ENCODE data around the gene NPAT.

NPAT gene

GRCh38 chr11:108223348-108224149 lies 1.1 kb upstream of the NPAT start:
- peak; percentile 36 for DNase-seq

GRCh38 chr11:108221911-108222573 lies 396 bp downstream of the NPAT start:
- peak overlapping the region; percentile 89 for H2AFZ ChIP-seq (ENCODE audit: low read depth, low read length)
- no peaks in the 10 kb centered on the region for H3K9me3 ChIP-seq (ENCODE audit: insufficient read depth, low read length, severe bottlenecking)
- peak overlapping the region; percentile 93 for H3K27ac ChIP-seq (ENCODE audit: low read length)
- peaks cover 31% of the 10 kb centered on the region for H3K36me3 ChIP-seq (ENCODE audit: insufficient read depth, low read length)
- TF ChIP-seq CTCF (IDR thresholded peaks at IDR 0.05; ENCODE audit: borderline replicate concordance, extremely low read depth, low read length, poor library complexity, severe bottlenecking), result no peak
- no peak for TF ChIP-seq EZH2 (IDR thresholded peaks at IDR 0.05; ENCODE audit: borderline replicate concordance, low read depth, low read length, severe bottlenecking)
- no peaks in the 10 kb centered on the region for H3K27me3 ChIP-seq (ENCODE audit: insufficient read depth, low read length, poor library complexity)
- peaks cover 96% of the 10 kb centered on the region for H3K79me2 ChIP-seq (ENCODE audit: insufficient read depth, low read length)
- peaks cover 21% of the 10 kb centered on the region for H4K20me1 ChIP-seq (ENCODE audit: insufficient read depth, low read length)
- peaks cover 63% of the 10 kb centered on the region for H3K4me1 ChIP-seq (ENCODE audit: insufficient read depth, low read length)
- ATAC-seq (ENCODE audit: insufficient read depth, low read depth) (no peak), DNase-seq (peak; percentile 44)
- peak overlapping the region; percentile 69 for H3K4me2 ChIP-seq (ENCODE audit: insufficient read depth, low read length)
- H3K4me3 ChIP-seq (ENCODE audit: low read depth in 1 of 2, low read length in 2 of 2), result peak overlapping the region; percentile 79 to 82
- H3K9ac ChIP-seq (ENCODE audit: low read depth, low read length), result peak overlapping the region; percentile 90

More at GRCh38 chr11:108223348-108224149, 1.1 kb upstream of the NPAT start:
- Histone ChIP-seq H3K79me2 (ENCODE audit: insufficient read depth, low read length) (peaks cover 96% of the 10 kb centered on the region), H3K4me3 (ENCODE audit: low read depth in 1 of 2, low read length in 2 of 2) (peak overlapping the region; percentile 64 to 82), H4K20me1 (ENCODE audit: insufficient read depth, low read length) (peaks cover 18% of the 10 kb centered on the region), H3K9ac (ENCODE audit: low read depth, low read length) (peak overlapping the region; percentile 90), H3K4me2 (ENCODE audit: insufficient read depth, low read length) (peak overlapping the region; percentile 77), H2AFZ (ENCODE audit: low read depth, low read length) (peak overlapping the region; percentile 87), H3K4me1 (ENCODE audit: insufficient read depth, low read length) (peaks cover 60% of the 10 kb centered on the region), H3K27me3 (ENCODE audit: insufficient read depth, low read length, poor library complexity) (no peaks in the 10 kb centered on the region), H3K27ac (ENCODE audit: low read length) (peak overlapping the region; percentile 96), H3K9me3 (ENCODE audit: insufficient read depth, low read length, severe bottlenecking) (no peaks in the 10 kb centered on the region), H3K36me3 (ENCODE audit: insufficient read depth, low read length) (peaks cover 34% of the 10 kb centered on the region)
- ATAC-seq (ENCODE audit: insufficient read depth, low read depth), result peak; percentile 11; the same call in 2 of the 3 replicates
- no peak for TF ChIP-seq EZH2 (IDR thresholded peaks at IDR 0.05; ENCODE audit: borderline replicate concordance, low read depth, low read length, severe bottlenecking)
- no peak for TF ChIP-seq CTCF (IDR thresholded peaks at IDR 0.05; ENCODE audit: borderline replicate concordance, extremely low read depth, low read length, poor library complexity, severe bottlenecking)

GRCh38 chr11:108221371-108221770 lies 1.1 kb downstream of the NPAT start:
- Histone ChIP-seq H3K9ac (ENCODE audit: low read depth, low read length) (peak overlapping the region; percentile 90), H3K79me2 (ENCODE audit: insufficient read depth, low read length) (peaks cover 96% of the 10 kb centered on the region), H3K4me3 (ENCODE audit: low read depth in 1 of 2, low read length in 2 of 2) (peak overlapping the region; percentile 79 to 82), H3K4me2 (ENCODE audit: insufficient read depth, low read length) (peak overlapping the region; percentile 69), H2AFZ (ENCODE audit: low read depth, low read length) (peak overlapping the region; percentile 10; the same call in 1 of the 2 replicates), H3K9me3 (ENCODE audit: insufficient read depth, low read length, severe bottlenecking) (no peaks in the 10 kb centered on the region), H3K36me3 (ENCODE audit: insufficient read depth, low read length) (peaks cover 38% of the 10 kb centered on the region), H4K20me1 (ENCODE audit: insufficient read depth, low read length) (peaks cover 27% of the 10 kb centered on the region), H3K27me3 (ENCODE audit: insufficient read depth, low read length, poor library complexity) (no peaks in the 10 kb centered on the region), H3K27ac (ENCODE audit: low read length) (peak overlapping the region; percentile 93), H3K4me1 (ENCODE audit: insufficient read depth, low read length) (peaks cover 63% of the 10 kb centered on the region)
- ATAC-seq (ENCODE audit: insufficient read depth, low read depth), result no peak
- DNase-seq, result no peak
- no peak for TF ChIP-seq CTCF (IDR thresholded peaks at IDR 0.05; ENCODE audit: borderline replicate concordance, extremely low read depth, low read length, poor library complexity, severe bottlenecking)
- no peak for TF ChIP-seq EZH2 (IDR thresholded peaks at IDR 0.05; ENCODE audit: borderline replicate concordance, low read depth, low read length, severe bottlenecking)
